Measurements from ENCODE around the gene TAAR2. TPM values are rescaled to one million over a fixed set of nuclear protein-coding genes. Genes with fewer than 3 reads are reported as not detected.

TAAR2 gene
- total and polyA plus RNA-seq, 2 of the 13 experiments (the other 11 are each of a cell fraction or from before 2014, with no cell fraction given) = not detected

DNA sequence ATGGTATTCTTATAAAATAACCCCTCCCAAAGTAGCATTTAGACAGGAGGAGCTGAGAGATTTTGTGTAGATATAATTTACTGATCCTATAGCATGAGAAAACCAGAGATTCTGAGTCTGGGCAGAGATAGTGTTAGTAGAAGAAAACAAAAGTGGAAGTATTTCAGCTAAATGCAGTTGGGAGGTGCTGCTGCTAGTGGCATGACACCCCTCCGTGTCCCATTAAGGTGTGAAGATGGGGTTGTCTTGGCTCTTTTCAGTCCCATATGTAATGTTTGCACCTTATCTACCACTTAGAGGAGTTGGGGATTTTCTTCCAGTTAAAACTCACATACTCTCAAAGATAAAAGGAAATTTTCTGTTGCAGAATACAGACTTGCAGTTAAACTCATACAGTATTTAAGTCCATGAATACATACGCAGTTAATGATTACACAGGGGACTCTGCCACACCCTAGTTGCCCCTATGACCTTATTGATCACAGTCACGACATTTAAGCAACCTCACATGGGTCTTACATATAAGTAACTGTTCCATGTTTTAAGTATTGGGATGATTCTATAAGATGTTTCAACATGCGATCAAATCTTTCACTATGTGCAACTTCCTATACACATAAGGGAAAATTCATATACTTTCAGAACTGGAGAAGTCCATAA lies 11.5 kb downstream of the TAAR2 start (continued):
- TF ChIP-seq SMC3 (IDR thresholded peaks at IDR 0.05; ENCODE audit: low read length) (no peak), NFE2L2 (IDR thresholded peaks at IDR 0.05; ENCODE audit: low read length) (no peak), RELA (CRISPR knock-in tag; IDR thresholded peaks at IDR 0.05) (no peak), ZNF598 (CRISPR knock-in tag; IDR thresholded peaks at IDR 0.05; ENCODE audit: borderline replicate concordance) (no peak), PLRG1 (conservative IDR thresholded peaks at IDR 0.05) (no peak), ZNF652 (CRISPR knock-in tag; IDR thresholded peaks at IDR 0.05; ENCODE audit: borderline replicate concordance, low read depth) (no peak), LBX2 (CRISPR knock-in tag; IDR thresholded peaks at IDR 0.05; ENCODE audit: borderline replicate concordance) (no peak), CENPT (CRISPR knock-in tag; IDR thresholded peaks at IDR 0.05; ENCODE audit: low read depth) (no peak), HOMEZ (CRISPR knock-in tag; IDR thresholded peaks at IDR 0.05; ENCODE audit: low read depth) (no peak), ATRX (CRISPR knock-in tag; IDR thresholded peaks at IDR 0.05; ENCODE audit: borderline replicate concordance) (no peak), RARA (CRISPR knock-in tag; IDR thresholded peaks at IDR 0.05) (peak; percentile 53; the same call in 1 of the 2 replicates), ZNF564 (CRISPR knock-in tag; IDR thresholded peaks at IDR 0.05) (no peak), ZBTB37 (CRISPR knock-in tag; IDR thresholded peaks at IDR 0.05) (no peak), ATF4 (CRISPR knock-in tag; IDR thresholded peaks at IDR 0.05) (peak in 1 of 2 experiments; percentile 66; a peak in 2 of 4 replicates), ESRRA (CRISPR knock-in tag; IDR thresholded peaks at IDR 0.05; ENCODE audit: low read depth) (no peak)
- TF ChIP-seq, protein P1, sequence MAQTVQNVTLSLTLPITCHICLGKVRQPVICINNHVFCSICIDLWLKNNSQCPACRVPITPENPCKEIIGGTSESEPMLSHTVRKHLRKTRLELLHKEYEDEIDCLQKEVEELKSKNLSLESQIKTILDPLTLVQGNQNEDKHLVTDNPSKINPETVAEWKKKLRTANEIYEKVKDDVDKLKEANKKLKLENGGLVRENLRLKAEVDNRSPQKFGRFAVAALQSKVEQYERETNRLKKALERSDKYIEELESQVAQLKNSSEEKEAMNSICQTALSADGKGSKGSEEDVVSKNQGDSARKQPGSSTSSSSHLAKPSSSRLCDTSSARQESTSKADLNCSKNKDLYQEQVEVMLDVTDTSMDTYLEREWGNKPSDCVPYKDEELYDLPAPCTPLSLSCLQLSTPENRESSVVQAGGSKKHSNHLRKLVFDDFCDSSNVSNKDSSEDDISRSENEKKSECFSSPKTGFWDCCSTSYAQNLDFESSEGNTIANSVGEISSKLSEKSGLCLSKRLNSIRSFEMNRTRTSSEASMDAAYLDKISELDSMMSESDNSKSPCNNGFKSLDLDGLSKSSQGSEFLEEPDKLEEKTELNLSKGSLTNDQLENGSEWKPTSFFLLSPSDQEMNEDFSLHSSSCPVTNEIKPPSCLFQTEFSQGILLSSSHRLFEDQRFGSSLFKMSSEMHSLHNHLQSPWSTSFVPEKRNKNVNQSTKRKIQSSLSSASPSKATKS (CRISPR knock-in tag; IDR thresholded peaks at IDR 0.05) = no peak
- TF ChIP-seq, protein P2, sequence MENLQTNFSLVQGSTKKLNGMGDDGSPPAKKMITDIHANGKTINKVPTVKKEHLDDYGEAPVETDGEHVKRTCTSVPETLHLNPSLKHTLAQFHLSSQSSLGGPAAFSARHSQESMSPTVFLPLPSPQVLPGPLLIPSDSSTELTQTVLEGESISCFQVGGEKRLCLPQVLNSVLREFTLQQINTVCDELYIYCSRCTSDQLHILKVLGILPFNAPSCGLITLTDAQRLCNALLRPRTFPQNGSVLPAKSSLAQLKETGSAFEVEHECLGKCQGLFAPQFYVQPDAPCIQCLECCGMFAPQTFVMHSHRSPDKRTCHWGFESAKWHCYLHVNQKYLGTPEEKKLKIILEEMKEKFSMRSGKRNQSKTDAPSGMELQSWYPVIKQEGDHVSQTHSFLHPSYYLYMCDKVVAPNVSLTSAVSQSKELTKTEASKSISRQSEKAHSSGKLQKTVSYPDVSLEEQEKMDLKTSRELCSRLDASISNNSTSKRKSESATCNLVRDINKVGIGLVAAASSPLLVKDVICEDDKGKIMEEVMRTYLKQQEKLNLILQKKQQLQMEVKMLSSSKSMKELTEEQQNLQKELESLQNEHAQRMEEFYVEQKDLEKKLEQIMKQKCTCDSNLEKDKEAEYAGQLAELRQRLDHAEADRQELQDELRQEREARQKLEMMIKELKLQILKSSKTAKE (CRISPR knock-in tag; IDR thresholded peaks at IDR 0.05; ENCODE audit: borderline replicate concordance) = no peak
- TF ChIP-seq, protein P3, sequence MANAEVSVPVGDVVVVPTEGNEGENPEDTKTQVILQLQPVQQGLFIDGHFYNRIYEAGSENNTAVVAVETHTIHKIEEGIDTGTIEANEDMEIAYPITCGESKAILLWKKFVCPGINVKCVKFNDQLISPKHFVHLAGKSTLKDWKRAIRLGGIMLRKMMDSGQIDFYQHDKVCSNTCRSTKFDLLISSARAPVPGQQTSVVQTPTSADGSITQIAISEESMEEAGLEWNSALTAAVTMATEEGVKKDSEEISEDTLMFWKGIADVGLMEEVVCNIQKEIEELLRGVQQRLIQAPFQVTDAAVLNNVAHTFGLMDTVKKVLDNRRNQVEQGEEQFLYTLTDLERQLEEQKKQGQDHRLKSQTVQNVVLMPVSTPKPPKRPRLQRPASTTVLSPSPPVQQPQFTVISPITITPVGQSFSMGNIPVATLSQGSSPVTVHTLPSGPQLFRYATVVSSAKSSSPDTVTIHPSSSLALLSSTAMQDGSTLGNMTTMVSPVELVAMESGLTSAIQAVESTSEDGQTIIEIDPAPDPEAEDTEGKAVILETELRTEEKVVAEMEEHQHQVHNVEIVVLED (CRISPR knock-in tag; IDR thresholded peaks at IDR 0.05; ENCODE audit: borderline replicate concordance) = no peak
